Lung microvascular endothelial cell (primary cell): Measurements from ENCODE around the gene EDA. TPM values are rescaled to one million over a fixed set of nuclear protein-coding genes. Genes with fewer than 3 reads are reported as not detected.
A peak's percentile ranks its signal among the peaks of the same experiment; 100 is the strongest.

Experiments
- DNase-seq, 2 donors: peaks; one replicate each; pipeline versions ENCODE4 v3.0.0 to v3.0.0-alpha.2; 2010; ENCODE audit warnings: low read depth in 2 of 2
- total RNA-seq: library from RNA; depleted of rRNA; stranded (reverse); fragments of >200 nt; gene quantifications from 2 replicates; pipeline ENCODE4 v1.2.1, GENCODE V29; 2014

EDA gene
- total RNA-seq, 1 donor from 2014 or later, result 0.20 TPM

DNA sequence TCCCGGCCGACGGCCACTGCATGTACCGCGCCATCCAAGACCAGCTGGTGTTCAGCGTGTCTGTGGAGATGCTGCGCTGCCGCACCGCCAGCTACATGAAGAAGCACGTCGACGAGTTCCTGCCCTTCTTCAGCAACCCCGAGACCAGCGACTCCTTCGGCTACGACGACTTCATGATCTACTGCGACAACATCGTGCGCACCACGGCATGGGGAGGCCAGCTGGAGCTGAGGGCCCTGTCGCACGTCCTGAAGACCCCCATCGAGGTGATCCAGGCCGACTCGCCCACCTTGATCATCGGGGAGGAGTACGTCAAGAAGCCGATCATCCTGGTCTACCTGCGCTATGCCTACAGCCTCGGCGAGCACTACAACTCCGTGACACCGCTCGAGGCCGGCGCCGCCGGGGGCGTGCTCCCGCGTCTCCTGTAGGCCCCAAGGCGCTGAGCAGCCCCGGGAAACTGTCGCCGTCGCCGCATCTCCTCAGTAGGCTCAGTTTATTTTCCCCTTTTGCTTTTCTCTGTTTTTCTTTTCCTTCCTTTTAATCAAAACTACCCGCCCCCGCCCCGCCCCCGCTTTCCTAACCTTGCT lies 447.1 kb downstream of the EDA start:
- no peak for DNase-seq

DNA sequence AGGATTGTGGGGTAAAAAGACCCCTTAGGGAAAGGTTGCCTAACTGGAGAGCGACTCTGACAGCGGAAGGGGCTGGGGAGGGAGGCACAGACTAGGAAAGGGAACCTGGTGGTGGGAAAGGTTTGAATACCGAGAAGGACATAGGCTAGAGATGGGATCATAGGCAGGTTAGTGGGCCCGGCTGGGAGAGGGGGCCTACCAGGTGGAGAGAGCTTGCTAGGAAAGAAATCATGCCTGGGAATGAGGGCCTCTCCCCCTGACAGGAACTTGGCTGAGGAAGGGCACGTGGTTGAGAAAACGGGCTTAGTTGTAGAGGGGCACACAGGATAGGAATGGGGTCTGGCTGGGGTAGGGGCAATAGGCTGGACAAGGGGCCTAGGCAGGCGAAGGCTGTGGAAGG lies 450.7 kb downstream of the EDA start:
- DNase-seq, result no peak

DNA sequence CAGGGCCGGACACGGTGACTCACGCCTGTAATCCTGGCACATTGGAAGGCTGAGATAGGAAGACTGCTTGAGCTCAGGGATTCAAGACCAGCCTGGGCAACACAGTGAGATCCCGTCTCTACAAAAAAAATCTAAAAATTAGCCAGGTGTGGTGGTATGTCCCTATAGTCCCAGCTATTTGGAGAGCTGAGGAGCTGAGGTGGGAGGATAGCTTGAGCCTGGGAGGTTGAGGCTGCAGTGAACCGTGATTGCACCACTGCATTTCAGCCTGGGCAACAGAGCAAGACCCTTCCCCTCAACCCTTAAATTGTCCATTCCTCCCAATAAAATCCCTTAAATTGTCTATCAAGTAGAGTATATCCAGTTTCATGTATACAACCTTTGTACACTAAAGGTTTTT lies 463.4 kb downstream of the EDA start:
- no peak for DNase-seq

DNA sequence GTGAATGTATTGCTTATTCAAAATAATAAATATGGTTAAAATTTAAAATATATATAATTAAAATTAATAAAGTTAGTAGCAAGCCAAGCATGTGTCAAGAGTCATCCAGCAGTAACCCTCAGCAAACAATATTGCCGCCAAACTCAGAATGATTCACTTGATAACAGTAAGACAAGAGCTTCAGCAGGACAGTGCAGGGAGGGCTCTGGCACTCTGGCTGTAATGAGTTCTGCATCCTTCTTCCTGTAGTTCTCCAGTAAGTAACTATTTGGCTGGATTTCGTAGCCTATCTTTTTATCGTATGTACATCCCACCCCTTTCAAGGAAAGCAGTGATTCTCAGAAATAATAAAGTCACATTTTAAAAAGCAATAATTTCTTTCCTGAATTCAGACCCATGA lies 464.0 kb downstream of the EDA start:
- peak in 1 of 2 donors; percentile 14 for DNase-seq

DNA sequence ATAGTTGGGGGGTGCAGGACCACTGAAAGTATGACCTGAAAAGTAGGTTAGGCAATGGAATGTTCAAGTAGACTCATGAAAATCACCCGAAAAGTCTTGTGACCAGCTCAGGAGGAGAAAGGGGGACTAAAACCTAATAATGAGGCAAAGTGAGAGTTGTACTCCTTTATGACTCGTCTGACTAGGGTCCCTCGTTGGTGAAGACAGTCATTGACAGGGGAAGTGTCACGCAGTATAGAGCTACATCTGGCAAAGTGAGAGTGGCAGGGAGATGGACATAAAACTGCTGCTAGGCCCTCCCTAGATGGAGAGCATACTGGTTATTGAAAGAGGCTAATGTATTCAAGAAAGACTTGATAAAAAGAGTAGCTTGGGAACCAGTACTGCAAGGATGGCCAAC lies 466.8 kb downstream of the EDA start:
- no peak for DNase-seq

DNA sequence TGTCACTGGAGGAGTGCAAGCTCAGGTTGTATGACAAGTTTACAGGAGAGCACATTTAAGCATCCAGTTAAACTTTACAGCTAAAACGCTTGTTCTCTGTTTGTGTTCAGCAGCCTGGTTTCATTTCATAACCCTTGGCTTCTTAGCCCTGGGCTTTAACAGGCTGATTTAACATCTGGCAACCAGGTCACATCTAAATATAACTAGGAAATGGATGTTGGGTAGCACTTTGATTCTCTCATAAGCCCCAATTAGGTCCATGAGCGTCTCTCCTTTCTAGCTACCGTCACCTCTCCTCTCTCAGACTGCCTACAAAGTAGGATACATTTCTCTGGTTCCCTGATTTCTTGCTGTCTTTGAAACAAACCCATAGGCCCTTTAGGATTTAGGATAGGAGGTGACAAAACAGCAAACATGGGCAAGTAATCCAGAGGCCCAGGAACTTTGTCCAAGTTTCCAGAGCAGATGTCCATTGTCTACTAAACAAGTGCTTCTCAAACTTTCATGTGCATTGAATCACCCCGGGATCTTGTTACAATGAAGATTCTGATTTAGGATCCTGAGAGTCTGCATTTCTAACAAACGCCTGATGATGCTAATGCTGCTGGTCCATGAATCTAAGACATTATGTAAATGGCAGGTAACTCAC lies 468.8 kb downstream of the EDA start:
- DNase-seq, result no peak

DNA sequence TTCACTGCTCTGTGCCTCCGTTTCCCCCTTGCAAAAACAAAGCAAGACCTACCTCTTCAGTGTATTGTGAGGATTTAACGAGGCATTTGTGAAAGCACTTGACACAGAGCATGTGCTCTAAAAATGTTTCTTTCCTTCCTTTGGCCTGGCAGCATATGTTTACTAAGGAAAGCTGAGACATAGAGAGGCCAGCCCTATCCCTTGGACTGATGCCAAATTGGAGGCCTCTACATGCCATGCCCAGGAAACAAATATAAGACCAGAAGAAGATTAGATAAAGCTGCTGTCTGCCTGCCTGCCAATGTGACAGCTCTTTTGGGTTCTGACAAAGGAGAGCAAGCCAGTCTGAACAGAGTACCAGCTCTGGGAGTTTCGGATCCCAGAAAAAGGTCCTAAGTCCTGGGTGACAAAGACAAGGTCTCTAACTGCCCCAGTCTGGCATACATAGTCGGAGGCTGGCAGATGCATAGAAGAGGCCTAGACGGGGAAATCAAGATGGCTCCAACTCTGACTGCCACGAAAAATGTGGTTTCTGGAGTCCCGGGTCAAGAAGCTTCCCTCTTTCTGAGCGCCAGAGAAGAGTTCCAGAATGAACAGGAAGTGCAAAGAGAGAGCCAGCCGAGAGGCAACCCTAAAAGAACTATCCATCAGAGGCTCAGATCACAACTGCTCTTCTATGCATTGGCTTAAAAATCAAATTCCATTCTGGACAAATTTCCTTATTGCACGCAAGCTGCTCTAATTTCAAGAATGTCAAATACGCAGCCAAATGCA lies 472.1 kb downstream of the EDA start:
- peak; percentile 43 to 66 for DNase-seq

DNA sequence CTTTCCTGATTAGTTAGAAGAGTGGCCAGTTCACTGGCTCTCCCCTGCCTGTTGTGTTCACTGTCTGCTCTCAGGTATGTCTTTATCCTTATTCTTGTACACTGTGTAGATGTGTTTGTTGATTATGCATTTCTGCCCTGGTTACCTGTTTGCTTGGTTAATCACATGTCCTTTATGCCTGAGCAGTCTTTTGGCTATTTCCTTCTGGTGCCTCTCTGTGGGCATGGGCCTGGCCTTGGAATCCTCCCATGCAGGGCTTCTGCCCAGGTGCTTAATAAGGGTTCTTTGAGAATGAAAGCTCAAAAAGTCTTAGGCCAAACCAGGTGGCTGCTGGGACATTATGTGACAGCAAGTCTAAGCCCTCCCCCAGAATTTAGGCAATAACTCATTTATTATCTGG lies 472.8 kb downstream of the EDA start:
- no peak for DNase-seq

Other genes with a start within 250 kb of the EDA start
- under 0.01 and 0.20 TPM in 2 replicates for gene NALF2, start 111.8 kb upstream of the EDA start, total RNA-seq